ENCODE data around the gene IGF2BP2. TPM values are rescaled to one million over a fixed set of nuclear protein-coding genes. Genes with fewer than 3 reads are reported as not detected.
"Not testable (repeated sequence)": the region's sequence is repeated elsewhere in the genome, so short reads cannot be mapped to it uniquely, and the experiment has no call there.

The IGF2BP2 gene
- polyA plus RNA-seq, 3 donors, result 102 to 117 (median 105) TPM

- DNase-seq (ENCODE audit: extremely low read depth in 1 of 11, low read depth in 9 of 11, low spot score in 4 of 11), result peak in 6 of 11 donors; percentile 32 to 50 (median 36)
Measured at GRCh38 chr3:185820973-185821758, 3.7 kb downstream of the IGF2BP2 start.

- DNase-seq (ENCODE audit: extremely low read depth in 1 of 11, low read depth in 9 of 11, low spot score in 4 of 11), result no peak
Measured at GRCh38 chr3:185818267-185818875, 6.5 kb downstream of the IGF2BP2 start.

- no peak for DNase-seq (ENCODE audit: extremely low read depth in 1 of 11, low read depth in 9 of 11, low spot score in 4 of 11)
Measured at GRCh38 chr3:185815391-185816282, 9.2 kb downstream of the IGF2BP2 start.

- no peak for DNase-seq (ENCODE audit: extremely low read depth in 1 of 11, low read depth in 9 of 11, low spot score in 4 of 11)
Measured at GRCh38 chr3:185813691-185814215, 11.1 kb downstream of the IGF2BP2 start.

GRCh38 chr3:185813205-185813604, 11.6 kb downstream of the IGF2BP2 start:
- no peak for DNase-seq (ENCODE audit: extremely low read depth in 1 of 11, low read depth in 9 of 11, low spot score in 4 of 11)

GRCh38 chr3:185807445-185808068, 17.3 kb downstream of the IGF2BP2 start:
- no peak for DNase-seq (ENCODE audit: extremely low read depth in 1 of 11, low read depth in 9 of 11, low spot score in 4 of 11)

GRCh38 chr3:185798831-185799110, 26.1 kb downstream of the IGF2BP2 start:
- DNase-seq (ENCODE audit: extremely low read depth in 1 of 11, low read depth in 9 of 11, low spot score in 4 of 11), result not testable (repeated sequence)

- DNase-seq (ENCODE audit: extremely low read depth in 1 of 11, low read depth in 9 of 11, low spot score in 4 of 11), result no peak
Measured at GRCh38 chr3:185797993-185798830, 26.6 kb downstream of the IGF2BP2 start.

GRCh38 chr3:185797108-185797881, 27.5 kb downstream of the IGF2BP2 start:
- no peak for DNase-seq (ENCODE audit: extremely low read depth in 1 of 11, low read depth in 9 of 11, low spot score in 4 of 11)

GRCh38 chr3:185796431-185797107, 28.3 kb downstream of the IGF2BP2 start:
- no peak for DNase-seq (ENCODE audit: extremely low read depth in 1 of 11, low read depth in 9 of 11, low spot score in 4 of 11)

- DNase-seq (ENCODE audit: extremely low read depth in 1 of 11, low read depth in 9 of 11, low spot score in 4 of 11), result no peak
Measured at GRCh38 chr3:185793381-185793780, 31.5 kb downstream of the IGF2BP2 start.

GRCh38 chr3:185792955-185793354, 31.9 kb downstream of the IGF2BP2 start:
- DNase-seq (ENCODE audit: extremely low read depth in 1 of 11, low read depth in 9 of 11, low spot score in 4 of 11), result no peak

GRCh38 chr3:185789891-185790830, 34.7 kb downstream of the IGF2BP2 start:
- no peak for DNase-seq (ENCODE audit: extremely low read depth in 1 of 11, low read depth in 9 of 11, low spot score in 4 of 11)

GRCh38 chr3:185789134-185789533, 35.7 kb downstream of the IGF2BP2 start:
- DNase-seq (ENCODE audit: extremely low read depth in 1 of 11, low read depth in 9 of 11, low spot score in 4 of 11), result no peak

GRCh38 chr3:185788292-185788691, 36.5 kb downstream of the IGF2BP2 start:
- DNase-seq (ENCODE audit: extremely low read depth in 1 of 11, low read depth in 9 of 11, low spot score in 4 of 11), result no peak
